GM12878 (cell line): Measurements from ENCODE around the gene DES. TPM values are rescaled to one million over a fixed set of nuclear protein-coding genes. Genes with fewer than 3 reads are reported as not detected.

Source experiments
- ATAC-seq: fragments of 200-7000 bp; cut with Tn5 transposase; 3 replicates; pipeline ENCODE4 v1.9.1; 2020; ENCODE audit warnings: mild to moderate bottlenecking, moderate library complexity
- BruUV-seq: library from RNA; stranded (reverse); fragments of 400-500 nt; replicated peaks from 2 replicates; lab custom pipeline; 2021; lab: Mats Ljungman, UMichigan
- CTCF ChIA-PET: fragments of 300-600 bp; sonication (Branson Sonifier 250); formaldehyde crosslinking; extraction: SDS; loops from one replicate; lab custom pipeline; 2021; ENCODE audit warnings: inconsistent platforms; lab: Yijun Ruan, JAX
- POLR2A ChIA-PET: fragments of 350-600 bp; formaldehyde crosslinking; extraction: SDS; loops from one replicate; lab custom pipeline; 2021; ENCODE audit warnings: inconsistent platforms; lab: Charles Lee
- RAD21 ChIA-PET: fragments of 300-600 bp; sonication (Branson Sonifier 250); formaldehyde crosslinking; loops from one replicate; lab custom pipeline; 2023; ENCODE audit warnings: antibody characterized with exemption; ENCODE audit not compliant: unreplicated experiment; lab: Charles Lee
- SMC1A ChIA-PET: fragments of 300-600 bp; sonication (Branson Sonifier 250); formaldehyde crosslinking; loops from one replicate; lab custom pipeline; 2023; ENCODE audit not compliant: unreplicated experiment, uncharacterized antibody; lab: Charles Lee
- DNase-seq: peaks from one replicate; pipeline ENCODE4 v3.0.0-alpha.2; 2011; ENCODE audit warnings: low read depth, low spot score
- FAIRE-seq: peaks from 3 replicates; lab custom pipeline; 2011; peaks lifted over from hg19 to GRCh38; lab: Jason Lieb, UNC
- H2AFZ ChIP-seq: 2 replicates; pipeline ENCODE4 v1.6.0; 2011; ENCODE audit warnings: low read depth, low read length, control low read depth; ENCODE audit not compliant: control insufficient read depth
- H3K27ac ChIP-seq: 2 replicates; pipeline ENCODE4 v1.5.1; 2011; ENCODE audit warnings: control low read depth; ENCODE audit not compliant: control insufficient read depth, insufficient read depth
- H3K27me3 ChIP-seq, 2 experiments: replicated peaks in 1 of 2; 2 replicates each; pipeline versions ENCODE4 v1.6.0 to v1.6.1; 2011; ENCODE audit warnings: low read length in 1 of 2; ENCODE audit not compliant: control insufficient read depth in 2 of 2, insufficient read depth in 2 of 2
- H3K36me3 ChIP-seq, 2 experiments: 2 replicates each; pipeline ENCODE4 v1.5.1; 2011; ENCODE audit warnings: low read length in 1 of 2; ENCODE audit not compliant: control insufficient read depth in 2 of 2, insufficient read depth in 2 of 2
- H3K4me1 ChIP-seq: 2 replicates; pipeline ENCODE4 v1.6.1; 2011; ENCODE audit warnings: mild to moderate bottlenecking, low read length, moderate library complexity, mixed read lengths; ENCODE audit not compliant: control insufficient read depth, insufficient read depth
- H3K4me2 ChIP-seq: 2 replicates; pipeline ENCODE4 v1.6.0; 2011; ENCODE audit warnings: control low read depth; ENCODE audit not compliant: control insufficient read depth, insufficient read depth
- H3K4me3 ChIP-seq: fragments of 200-600 bp; sonication (generic); 2 replicates; pipeline ENCODE4 v1.5.1; 2016
- H3K79me2 ChIP-seq: 2 replicates; pipeline ENCODE4 v1.6.0; 2011; ENCODE audit warnings: low read length; ENCODE audit not compliant: control insufficient read depth, insufficient read depth
- H3K9ac ChIP-seq: 2 replicates; pipeline ENCODE4 v1.8.0; 2011; ENCODE audit warnings: low read length, control low read depth, mixed read lengths; ENCODE audit not compliant: control insufficient read depth, insufficient read depth
- H3K9me3 ChIP-seq: replicated peaks from 3 replicates; pipeline ENCODE4 v1.5.1; 2011; ENCODE audit warnings: mild to moderate bottlenecking, low read length; ENCODE audit not compliant: control insufficient read depth, insufficient read depth
- H4K20me1 ChIP-seq: 2 replicates; pipeline ENCODE4 v1.6.0; 2011; ENCODE audit not compliant: control insufficient read depth, insufficient read depth
- BCL11A ChIP-seq: IDR thresholded peaks from 2 replicates; pipeline ENCODE4 v1.6.1; 2011; ENCODE audit warnings: low read depth, low read length
- EGR1 ChIP-seq, 2 experiments: IDR thresholded peaks; 1 replicate in 1 of 2; 2 replicates in 1 of 2; pipeline ENCODE4 v1.6.1; 2011 to 2012; ENCODE audit warnings: low read depth in 2 of 2, low read length in 2 of 2, borderline replicate concordance in 1 of 2, mild to moderate bottlenecking in 1 of 2, moderate library complexity in 1 of 2
- IRF5 ChIP-seq: fragments of 450-650 bp; IDR thresholded peaks from 2 replicates; pipeline ENCODE4 v1.6.1; 2017; ENCODE audit warnings: borderline replicate concordance
- MYB ChIP-seq: fragments of 150-350 bp; IDR thresholded peaks from 2 replicates; pipeline ENCODE4 v1.6.1; 2014; ENCODE audit warnings: mild to moderate bottlenecking, low read depth, low read length, borderline replicate concordance
- NFXL1 ChIP-seq: fragments of 450-650 bp; IDR thresholded peaks from 2 replicates; pipeline ENCODE4 v1.6.1; 2017; ENCODE audit warnings: antibody characterized with exemption, mild to moderate bottlenecking, borderline replicate concordance
- NFYB ChIP-seq: IDR thresholded peaks from 2 replicates; pipeline ENCODE4 v1.6.1; 2011; ENCODE audit warnings: low read depth, mild to moderate bottlenecking, low read length, improper control_type of control experiment, moderate library complexity; ENCODE audit not compliant: insufficient read depth
- NR2C2 ChIP-seq: IDR thresholded peaks from 2 replicates; pipeline ENCODE4 v1.6.1; 2011; ENCODE audit warnings: borderline replicate concordance, low read depth; ENCODE audit not compliant: control insufficient read depth, insufficient read length
- POU2F2 ChIP-seq: IDR thresholded peaks from 3 replicates; pipeline ENCODE4 v1.6.1; 2011; ENCODE audit warnings: low read depth, mild to moderate bottlenecking, low read length, borderline replicate concordance
- RUNX3 ChIP-seq: IDR thresholded peaks from 2 replicates; pipeline ENCODE4 v1.6.1; 2012; ENCODE audit warnings: low read length, inconsistent platforms
- SP1 ChIP-seq: IDR thresholded peaks from one replicate; pipeline ENCODE4 v1.6.1; 2011; ENCODE audit warnings: low read depth, low read length
- TAF1 ChIP-seq: IDR thresholded peaks from 2 replicates; pipeline ENCODE4 v1.6.1; 2011; ENCODE audit warnings: mild to moderate bottlenecking, low read depth, low read length, borderline replicate concordance
- USF1 ChIP-seq: IDR thresholded peaks from 2 replicates; pipeline ENCODE4 v1.6.1; 2011; ENCODE audit warnings: borderline replicate concordance, low read depth, mild to moderate bottlenecking, moderate library complexity, mixed read lengths, low read length; ENCODE audit not compliant: insufficient read depth; ENCODE audit errors: extremely low read length
- YBX1 ChIP-seq: fragments of 450-650 bp; IDR thresholded peaks from 2 replicates; pipeline ENCODE4 v1.6.1; 2016; ENCODE audit warnings: antibody characterized with exemption
- WGBS: methylation state at CpG from one replicate; pipeline ENCODE4 v1.1.6; 2016; ENCODE audit warnings: low lambda C conversion rate; ENCODE audit not compliant: insufficient replicate concordance, insufficient coverage; ENCODE audit errors: missing lambda C conversion rate; 5-methylcytosine and 5-hydroxymethylcytosine counted together
- in situ Hi-C: fragments of 300-500 bp; cut with MboI; formaldehyde crosslinking; loops from 9 replicates; pipeline ENCODE4 v1.14.3; 2018; ENCODE audit warnings: mixed read lengths
- intact Hi-C: fragments of 100-400 bp; cut with micrococcal nuclease; formaldehyde crosslinking; loops from one replicate; pipeline ENCODE4 v1.14.2; 2022; ENCODE audit not compliant: unreplicated experiment
- polyA plus RNA-seq, 11 experiments: library from polyadenylated mRNA; depleted of rRNA in 4 of 11; unstranded in 6 of 11; stranded (reverse) in 5 of 11; fragments of >200 nt; fragmentation: Nextera tagmentation in 4 of 11; fragmentation: Illumina TruSeq in 1 of 11; extraction: Ambion mirVana in 4 of 11; extraction: Trizol in 1 of 11; gene quantifications; 1 replicate in 1 of 11; 2 replicates in 10 of 11; pipeline versions ENCODE4 v1.2.1 to v1.2.3, GENCODE V29; 2011 to 2016; ENCODE audit warnings: inconsistent platforms in 2 of 11, missing spikeins in 2 of 11, low read depth in 1 of 11
- total RNA-seq, 4 experiments: library from RNA; depleted of rRNA in 3 of 4; stranded (reverse); fragments of >200 nt in 3 of 4; fragmentation: Illumina TruSeq in 1 of 4; extraction: Trizol in 1 of 4; gene quantifications; 2 replicates each; pipeline versions ENCODE4 v1.2.1 to v1.2.3, GENCODE V29; 2013 to 2021

Gene DES
- total and polyA plus RNA-seq, 10 of the 15 experiments (the other 5 are each of a cell fraction or from before 2014, with no cell fraction given), result 0.80 TPM; not detected in 9

GRCh38 chr2:219426068-219426443 lies 7.9 kb downstream of the DES start:
- SMC1A ChIA-PET, result no interaction called here
- RAD21 ChIA-PET, result no interaction called here
- CTCF ChIA-PET, result no interaction called here
- H3K36me3 ChIP-seq, result no peaks in the 10 kb centered on the region
- H3K4me3 ChIP-seq, result no peak overlapping the region
- DNase-seq, result no peak
- 26% methylated on average over 7 of the region's 7 CpGs for WGBS
- no peaks in the 10 kb centered on the region; a peak in 1 of 4 replicates for H3K27me3 ChIP-seq
- no peak overlapping the region for H3K27ac ChIP-seq
- BruUV-seq, result no TSS peak
- in situ Hi-C loops, result no loop called here
- H3K4me2 ChIP-seq, result no peak overlapping the region
- no peak overlapping the region for H2AFZ ChIP-seq
- no peaks in the 10 kb centered on the region for H4K20me1 ChIP-seq
- no peaks in the 10 kb centered on the region for H3K79me2 ChIP-seq
- intact Hi-C loops, result no loop called here
- no peak for FAIRE-seq
- ATAC-seq, result no peak
- no peak overlapping the region for H3K9ac ChIP-seq
- POLR2A ChIA-PET, result no interaction called here
- no peaks in the 10 kb centered on the region for H3K4me1 ChIP-seq
- TF ChIP-seq TAF1 (no peak), NFXL1 (no peak), RUNX3 (no peak)
- H3K9me3 ChIP-seq, result no peaks in the 10 kb centered on the region

- no peaks in the 10 kb centered on the region for H3K9me3 ChIP-seq
- H3K27me3 ChIP-seq, result no peaks in the 10 kb centered on the region
- H3K27ac ChIP-seq, result no peak overlapping the region
- H2AFZ ChIP-seq, result no peak overlapping the region
- H3K9ac ChIP-seq, result no peak overlapping the region
- WGBS, result 27% methylated on average over 7 of the region's 7 CpGs
- no peak for FAIRE-seq
- intact Hi-C loops (no loop called here), in situ Hi-C loops (no loop called here)
- H3K36me3 ChIP-seq, result no peaks in the 10 kb centered on the region
- H3K79me2 ChIP-seq, result no peaks in the 10 kb centered on the region
- DNase-seq, result no peak
- H4K20me1 ChIP-seq, result no peaks in the 10 kb centered on the region
- CTCF ChIA-PET, result interaction anchor here (0.7 kb wide), 1 partner anchor 39 kb away, joined by 3 read pairs; no protein-coding TSS in a partner anchor
- H3K4me3 ChIP-seq, result no peak overlapping the region
- no peak for ATAC-seq
- POLR2A ChIA-PET, result interaction anchor here (0.6 kb wide), 1 partner anchor 528 kb away, joined by 5 read pairs; no protein-coding TSS in a partner anchor
- SMC1A ChIA-PET, result no interaction called here
- TF ChIP-seq NR2C2, result no peak
- TF ChIP-seq NFYB, result no peak
- TF ChIP-seq MYB, result no peak
- no peak for TF ChIP-seq IRF5
- no peak for TF ChIP-seq BCL11A
- no peak for TF ChIP-seq YBX1
- TF ChIP-seq SP1, result no peak
- no peak for TF ChIP-seq EGR1 (IDR thresholded peaks at IDR 0.05; ENCODE audit: borderline replicate concordance in 1 of 2, low read depth in 2 of 2, low read length in 2 of 2)
- no peak for TF ChIP-seq USF1
- TF ChIP-seq POU2F2, result no peak
- BruUV-seq, result no TSS peak
- RAD21 ChIA-PET, result no interaction called here
- no peaks in the 10 kb centered on the region for H3K4me1 ChIP-seq
- no peak overlapping the region for H3K4me2 ChIP-seq
Measured at GRCh38 chr2:219426534-219427136, 8.5 kb downstream of the DES start.
